ENCODE data around the gene PLA2G12A. TPM values are rescaled to one million over a fixed set of nuclear protein-coding genes. Genes with fewer than 3 reads are reported as not detected.

The PLA2G12A gene
- total RNA-seq, 1 donor from 2014 or later = 28.2 TPM

DNA sequence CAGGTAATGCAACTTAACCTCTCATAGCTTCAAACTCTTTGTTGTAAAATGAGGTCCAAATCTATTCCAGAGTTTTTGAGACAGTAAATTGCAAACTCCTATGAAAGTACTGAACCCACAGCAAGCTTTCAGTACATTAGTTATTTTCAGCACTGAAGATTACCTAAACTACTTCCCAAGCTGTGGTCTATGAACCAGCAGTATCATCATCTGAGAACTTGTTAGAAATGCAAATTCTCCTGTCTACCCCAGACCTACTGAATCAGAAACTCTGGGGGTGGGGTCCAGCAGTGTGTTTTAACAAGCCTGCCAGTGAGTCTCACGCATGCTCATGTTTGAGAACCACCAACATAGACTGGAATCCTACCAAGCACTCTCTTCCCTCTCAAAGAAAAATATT is 20.9 kb downstream of the PLA2G12A start:
- DNase-seq (ENCODE audit: low read depth) = no peak
- H3K27me3 ChIP-seq (ENCODE audit: control insufficient read depth, insufficient read depth, low read length) = no peaks in the 10 kb centered on the region
- H3K36me3 ChIP-seq (ENCODE audit: control insufficient read depth, insufficient read depth, low read length) = no peaks in the 10 kb centered on the region
- no peak overlapping the region for H3K4me3 ChIP-seq (ENCODE audit: low read depth, low read length)
- TF ChIP-seq, protein P1, sequence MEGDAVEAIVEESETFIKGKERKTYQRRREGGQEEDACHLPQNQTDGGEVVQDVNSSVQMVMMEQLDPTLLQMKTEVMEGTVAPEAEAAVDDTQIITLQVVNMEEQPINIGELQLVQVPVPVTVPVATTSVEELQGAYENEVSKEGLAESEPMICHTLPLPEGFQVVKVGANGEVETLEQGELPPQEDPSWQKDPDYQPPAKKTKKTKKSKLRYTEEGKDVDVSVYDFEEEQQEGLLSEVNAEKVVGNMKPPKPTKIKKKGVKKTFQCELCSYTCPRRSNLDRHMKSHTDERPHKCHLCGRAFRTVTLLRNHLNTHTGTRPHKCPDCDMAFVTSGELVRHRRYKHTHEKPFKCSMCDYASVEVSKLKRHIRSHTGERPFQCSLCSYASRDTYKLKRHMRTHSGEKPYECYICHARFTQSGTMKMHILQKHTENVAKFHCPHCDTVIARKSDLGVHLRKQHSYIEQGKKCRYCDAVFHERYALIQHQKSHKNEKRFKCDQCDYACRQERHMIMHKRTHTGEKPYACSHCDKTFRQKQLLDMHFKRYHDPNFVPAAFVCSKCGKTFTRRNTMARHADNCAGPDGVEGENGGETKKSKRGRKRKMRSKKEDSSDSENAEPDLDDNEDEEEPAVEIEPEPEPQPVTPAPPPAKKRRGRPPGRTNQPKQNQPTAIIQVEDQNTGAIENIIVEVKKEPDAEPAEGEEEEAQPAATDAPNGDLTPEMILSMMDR (IDR thresholded peaks at IDR 0.05; ENCODE audit: insufficient read depth, low read length, poor library complexity, severe bottlenecking) = no peak

DNA sequence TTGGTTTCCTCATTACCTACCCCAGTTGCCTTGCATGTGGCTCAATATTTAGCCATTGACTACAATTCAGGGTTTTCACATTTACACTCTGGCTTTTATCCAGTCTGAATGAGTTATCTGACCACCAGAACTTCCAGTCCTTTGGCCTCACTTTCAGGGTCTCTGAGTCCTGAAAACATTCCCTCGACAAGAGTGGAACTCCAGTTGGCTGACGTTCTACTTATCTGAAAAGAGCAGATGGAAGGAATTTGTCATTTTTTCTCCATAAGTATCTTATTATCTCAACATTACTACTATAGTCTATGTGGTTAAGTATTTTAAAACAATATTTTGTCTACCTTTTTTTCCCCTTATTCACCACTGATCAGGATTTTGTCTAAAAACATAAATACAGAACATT is 21.4 kb downstream of the PLA2G12A start:
- TF ChIP-seq, protein P1 (IDR thresholded peaks at IDR 0.05; ENCODE audit: insufficient read depth, low read length, poor library complexity, severe bottlenecking) = no peak
- no peak for DNase-seq (ENCODE audit: low read depth)
- H3K4me3 ChIP-seq (ENCODE audit: low read depth, low read length) = no peak overlapping the region
- H3K27me3 ChIP-seq (ENCODE audit: control insufficient read depth, insufficient read depth, low read length) = no peaks in the 10 kb centered on the region
- no peaks in the 10 kb centered on the region for H3K36me3 ChIP-seq (ENCODE audit: control insufficient read depth, insufficient read depth, low read length)

- Histone ChIP-seq H3K27me3 (ENCODE audit: control insufficient read depth, insufficient read depth, low read length) (no peaks in the 10 kb centered on the region), H3K36me3 (ENCODE audit: control insufficient read depth, insufficient read depth, low read length) (no peaks in the 10 kb centered on the region), H3K4me3 (ENCODE audit: low read depth, low read length) (peak overlapping the region; percentile 62)
- TF ChIP-seq, protein P1 (IDR thresholded peaks at IDR 0.05; ENCODE audit: insufficient read depth, low read length, poor library complexity, severe bottlenecking) = no peak
- DNase-seq (ENCODE audit: low read depth) = peak; percentile 7
These were observed 26.1 kb downstream of the PLA2G12A start for GRCh38 chr4:109703664-109704361.

DNA sequence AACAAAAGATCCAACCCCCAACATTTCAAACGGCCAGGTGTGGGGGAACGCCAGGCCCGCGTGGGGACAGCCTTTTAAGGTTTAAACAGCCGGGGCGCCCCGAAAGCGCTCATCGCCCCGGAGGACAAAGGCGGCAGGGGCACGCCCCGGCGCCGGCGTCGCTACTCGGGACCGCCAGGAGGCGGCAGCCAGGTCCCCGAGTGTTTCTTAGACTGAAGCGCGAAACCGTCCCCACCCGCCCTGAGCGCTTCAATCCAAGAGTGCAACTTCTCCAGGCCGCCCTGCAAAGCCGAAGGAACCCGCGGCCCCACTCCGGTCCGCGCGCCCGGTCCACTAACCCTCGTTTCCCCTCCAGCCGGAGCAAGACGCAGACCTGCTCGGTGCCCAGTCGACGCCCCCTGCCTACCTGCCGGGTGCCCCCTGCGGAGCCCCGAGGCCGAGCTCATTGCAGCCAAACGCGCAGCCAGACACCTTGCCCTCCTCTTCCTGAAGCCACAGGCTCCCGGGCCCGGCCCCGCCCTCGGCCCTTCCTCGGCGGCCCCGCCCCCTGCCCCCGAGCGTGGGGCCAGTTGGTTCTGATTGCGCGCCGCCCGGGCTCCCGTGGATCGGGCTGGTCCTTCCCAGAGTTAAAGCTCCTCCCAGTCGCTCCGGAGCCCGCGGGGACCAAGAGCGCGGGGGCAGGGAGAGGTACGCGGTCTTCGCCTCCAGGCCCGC is 26.8 kb downstream of the PLA2G12A start, which contains the start of gene CASP6:
Gene CASP6 (minus strand): TSS at position 496 of the 714 bp plus-strand sequence. CDS start 50 bp downstream, at position 446.
- Histone ChIP-seq H3K4me3 (ENCODE audit: low read depth, low read length) (peak within 1 kb of the TSS; percentile 62), H3K36me3 (ENCODE audit: control insufficient read depth, insufficient read depth, low read length) (no peaks in the 10 kb centered on the region), H3K27me3 (ENCODE audit: control insufficient read depth, insufficient read depth, low read length) (no peaks in the 10 kb centered on the region)
- DNase-seq (ENCODE audit: low read depth) = peak; percentile 7
- TF ChIP-seq, protein P1 (IDR thresholded peaks at IDR 0.05; ENCODE audit: insufficient read depth, low read length, poor library complexity, severe bottlenecking) = peak; percentile 69

GRCh38 chr4:109701566-109702410 is 28.1 kb downstream of the PLA2G12A start:
- no peaks in the 10 kb centered on the region for H3K27me3 ChIP-seq (ENCODE audit: control insufficient read depth, insufficient read depth, low read length)
- DNase-seq (ENCODE audit: low read depth) = no peak
- no peaks in the 10 kb centered on the region for H3K36me3 ChIP-seq (ENCODE audit: control insufficient read depth, insufficient read depth, low read length)
- H3K4me3 ChIP-seq (ENCODE audit: low read depth, low read length) = peak overlapping the region; percentile 62
- TF ChIP-seq, protein P1 (IDR thresholded peaks at IDR 0.05; ENCODE audit: insufficient read depth, low read length, poor library complexity, severe bottlenecking) = no peak
